ENCODE measurements around the gene MBNL2. TPM values are rescaled to one million over a fixed set of nuclear protein-coding genes. Genes with fewer than 3 reads are reported as not detected.
A peak's percentile ranks its signal among the peaks of the same experiment; 100 is the strongest.

MBNL2 gene
- total RNA-seq, 1 donor from 2014 or later = 12.4 TPM

GRCh38 chr13:97324115-97324514, 102.0 kb downstream of the MBNL2 start:
- Mint-ChIP-seq H3K9me3 (ENCODE audit: unreplicated experiment) (no peaks in the 10 kb centered on the region), H3K36me3 (ENCODE audit: unreplicated experiment) (no peaks in the 10 kb centered on the region), H3K4me3 (ENCODE audit: unreplicated experiment) (no peak overlapping the region), H3K27me3 (ENCODE audit: unreplicated experiment) (peaks cover 3% of the 10 kb centered on the region), H3K27ac (ENCODE audit: unreplicated experiment) (no peak overlapping the region), H3K4me1 (ENCODE audit: low read depth, unreplicated experiment) (peaks cover 30% of the 10 kb centered on the region)
- TF ChIP-seq CTCF (IDR thresholded peaks at IDR 0.05; ENCODE audit: partially characterized antibody, unreplicated experiment) = no peak
- no peak for DNase-seq

DNA sequence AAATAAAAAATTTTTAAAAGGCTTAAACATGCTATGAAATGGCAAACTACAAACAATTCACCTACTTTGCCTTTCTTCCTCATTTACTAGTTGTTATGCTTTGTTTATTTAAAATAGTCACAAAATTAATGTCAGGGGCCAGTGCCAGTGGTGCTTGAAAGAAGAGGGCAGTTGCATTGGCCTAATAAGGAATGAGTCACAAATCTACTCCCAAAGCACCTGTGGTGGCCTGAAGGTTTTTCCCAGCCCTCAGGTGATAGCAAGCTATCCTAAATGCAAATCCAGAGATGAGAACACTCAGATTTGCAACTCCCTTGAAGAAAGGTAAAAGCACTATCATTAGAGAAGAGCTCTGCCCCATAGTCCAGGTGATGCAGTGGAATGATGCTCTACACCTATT, 103.6 kb downstream of the MBNL2 start:
- H3K4me1 Mint-ChIP-seq (ENCODE audit: low read depth, unreplicated experiment) = peaks cover 32% of the 10 kb centered on the region
- no peak for DNase-seq
- no peaks in the 10 kb centered on the region for H3K27me3 Mint-ChIP-seq (ENCODE audit: unreplicated experiment)
- H3K9me3 Mint-ChIP-seq (ENCODE audit: unreplicated experiment) = peaks cover 2% of the 10 kb centered on the region
- no peak overlapping the region for H3K4me3 Mint-ChIP-seq (ENCODE audit: unreplicated experiment)
- no peaks in the 10 kb centered on the region for H3K36me3 Mint-ChIP-seq (ENCODE audit: unreplicated experiment)
- TF ChIP-seq CTCF (IDR thresholded peaks at IDR 0.05; ENCODE audit: partially characterized antibody, unreplicated experiment) = no peak
- no peak overlapping the region for H3K27ac Mint-ChIP-seq (ENCODE audit: unreplicated experiment)

GRCh38 chr13:97327086-97327485, 105.0 kb downstream of the MBNL2 start:
- Mint-ChIP-seq H3K4me1 (ENCODE audit: low read depth, unreplicated experiment) (peaks cover 28% of the 10 kb centered on the region), H3K27ac (ENCODE audit: unreplicated experiment) (no peak overlapping the region), H3K36me3 (ENCODE audit: unreplicated experiment) (no peaks in the 10 kb centered on the region), H3K9me3 (ENCODE audit: unreplicated experiment) (peaks cover 2% of the 10 kb centered on the region), H3K27me3 (ENCODE audit: unreplicated experiment) (no peaks in the 10 kb centered on the region), H3K4me3 (ENCODE audit: unreplicated experiment) (no peak overlapping the region)
- TF ChIP-seq CTCF (IDR thresholded peaks at IDR 0.05; ENCODE audit: partially characterized antibody, unreplicated experiment) = no peak
- no peak for DNase-seq

DNA sequence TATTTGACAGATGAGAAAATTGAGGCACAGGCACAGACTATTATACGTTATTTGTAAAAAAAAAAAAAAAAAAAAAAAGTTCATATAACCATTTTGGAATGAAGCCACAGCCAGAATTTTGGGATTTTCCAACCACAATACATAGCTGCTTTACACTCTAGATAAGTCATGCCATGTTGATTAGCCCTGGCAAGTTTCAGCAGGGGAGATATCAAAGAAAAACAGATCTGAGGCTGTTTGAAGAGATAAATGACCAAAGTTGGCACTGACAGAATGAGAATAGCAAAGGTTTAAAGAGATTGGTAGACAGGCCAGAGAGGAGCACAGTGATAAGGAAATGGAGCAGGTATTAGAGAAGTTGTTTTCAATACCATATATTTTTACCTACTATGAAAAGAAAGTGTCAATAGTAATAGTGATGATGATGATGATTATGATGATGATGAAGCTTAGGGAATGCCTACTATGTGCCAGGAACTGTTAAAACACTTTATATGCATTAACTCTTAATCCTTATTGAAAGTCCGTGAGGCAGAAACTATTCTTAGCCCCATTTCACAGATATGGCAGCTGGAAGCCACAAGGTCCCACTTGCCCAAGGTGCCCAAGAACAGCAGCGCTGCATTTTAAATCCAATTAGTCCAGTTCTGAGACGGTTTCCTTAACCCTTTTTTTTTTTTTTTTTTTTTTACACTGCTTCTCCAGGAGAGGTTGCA, 105.5 kb downstream of the MBNL2 start:
- H3K27me3 Mint-ChIP-seq (ENCODE audit: unreplicated experiment) = no peaks in the 10 kb centered on the region
- no peak overlapping the region for H3K4me3 Mint-ChIP-seq (ENCODE audit: unreplicated experiment)
- peak overlapping the region; percentile 79 for H3K27ac Mint-ChIP-seq (ENCODE audit: unreplicated experiment)
- TF ChIP-seq CTCF (IDR thresholded peaks at IDR 0.05; ENCODE audit: partially characterized antibody, unreplicated experiment) = no peak
- peaks cover 22% of the 10 kb centered on the region for H3K4me1 Mint-ChIP-seq (ENCODE audit: low read depth, unreplicated experiment)
- no peak for DNase-seq
- no peaks in the 10 kb centered on the region for H3K36me3 Mint-ChIP-seq (ENCODE audit: unreplicated experiment)
- peaks cover 2% of the 10 kb centered on the region for H3K9me3 Mint-ChIP-seq (ENCODE audit: unreplicated experiment)

DNA sequence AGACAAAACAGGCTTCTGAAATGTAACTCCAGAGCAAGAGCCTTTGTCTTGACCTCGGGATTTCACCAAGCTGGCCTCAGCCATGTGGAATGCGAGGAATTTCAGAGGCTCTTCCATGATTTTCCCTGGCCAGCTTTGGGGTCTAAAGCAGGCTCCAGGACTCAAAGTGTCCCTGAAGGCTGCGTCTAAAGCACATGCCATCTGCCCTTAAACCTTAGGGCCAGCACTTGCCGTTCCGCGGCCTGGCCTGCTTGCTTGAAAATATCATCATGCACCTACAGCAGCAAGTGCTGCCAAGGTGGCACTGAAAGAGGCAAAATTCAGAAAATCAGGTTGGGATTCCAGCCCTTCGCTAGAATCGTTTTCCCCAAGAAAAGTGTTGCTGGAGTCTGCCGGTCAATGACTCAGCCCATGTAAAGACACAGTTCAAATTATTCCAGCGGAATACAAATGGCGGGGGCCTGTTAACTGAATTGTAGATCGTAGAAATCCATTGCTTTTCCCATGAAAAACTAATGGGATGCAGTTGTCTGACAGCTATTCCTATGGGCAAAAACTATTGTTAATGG, 106.2 kb downstream of the MBNL2 start:
- DNase-seq = peak; percentile 40
- Mint-ChIP-seq H3K9me3 (ENCODE audit: unreplicated experiment) (peaks cover 2% of the 10 kb centered on the region), H3K36me3 (ENCODE audit: unreplicated experiment) (no peaks in the 10 kb centered on the region), H3K27ac (ENCODE audit: unreplicated experiment) (peak overlapping the region; percentile 79), H3K4me3 (ENCODE audit: unreplicated experiment) (no peak overlapping the region), H3K4me1 (ENCODE audit: low read depth, unreplicated experiment) (peaks cover 22% of the 10 kb centered on the region), H3K27me3 (ENCODE audit: unreplicated experiment) (no peaks in the 10 kb centered on the region)
- no peak for TF ChIP-seq CTCF (IDR thresholded peaks at IDR 0.05; ENCODE audit: partially characterized antibody, unreplicated experiment)
